ENCODE data around the gene CPEB2. TPM values are rescaled to one million over a fixed set of nuclear protein-coding genes. Genes with fewer than 3 reads are reported as not detected.

Gene CPEB2
- total and polyA plus RNA-seq, 7 donors, result 6.4 to 39.2 (median 27.5) TPM

GRCh38 chr4:15013585-15013984 is 11.3 kb downstream of the CPEB2 start:
- TF ChIP-seq POLR2A (IDR thresholded peaks at IDR 0.05), result no peak
- peak in 1 of 4 donors; percentile 4 for TF ChIP-seq EP300 (IDR thresholded peaks at IDR 0.05)
- no peak for TF ChIP-seq POLR2AphosphoS5 (IDR thresholded peaks at IDR 0.05)
- no peak for TF ChIP-seq CTCF (IDR thresholded peaks at IDR 0.05)
- Histone ChIP-seq H3K36me3 (peaks cover 0 to 42% (median 4%) of the 10 kb centered on the region in 4 donors), H3K27ac (peak overlapping the region in 2 of 4 donors; percentile 100), H3K4me1 (peaks cover 0 to 97% (median 77%) of the 10 kb centered on the region in 4 donors), H3K27me3 (no peaks in the 10 kb centered on the region), H3K4me3 (no peak overlapping the region), H3K9me3 (no peaks in the 10 kb centered on the region)
- intact Hi-C loops (cut with DNase I), result no loop called here
- no peak for DNase-seq

GRCh38 chr4:15015170-15015569 is 12.9 kb downstream of the CPEB2 start:
- peaks cover 0 to 95% (median 71%) of the 10 kb centered on the region in 4 donors for H3K4me1 ChIP-seq
- no peak for TF ChIP-seq EP300 (IDR thresholded peaks at IDR 0.05)
- no peak for TF ChIP-seq POLR2A (IDR thresholded peaks at IDR 0.05)
- no peak for TF ChIP-seq CTCF (IDR thresholded peaks at IDR 0.05)
- TF ChIP-seq POLR2AphosphoS5 (IDR thresholded peaks at IDR 0.05), result no peak

GRCh38 chr4:15018361-15018760 is 16.1 kb downstream of the CPEB2 start:
- intact Hi-C loops (cut with DNase I), result no loop called here
- Histone ChIP-seq H3K36me3 (peaks cover 0 to 30% (median 2%) of the 10 kb centered on the region in 4 donors), H3K9me3 (no peaks in the 10 kb centered on the region), H3K27ac (peak overlapping the region in 3 of 4 donors; percentile 14 to 100 (median 48)), H3K27me3 (no peaks in the 10 kb centered on the region), H3K4me3 (no peak overlapping the region), H3K4me1 (peaks cover 0 to 92% (median 73%) of the 10 kb centered on the region in 4 donors)
- TF ChIP-seq POLR2AphosphoS5 (IDR thresholded peaks at IDR 0.05) (no peak), CTCF (IDR thresholded peaks at IDR 0.05) (no peak), POLR2A (IDR thresholded peaks at IDR 0.05) (no peak), EP300 (IDR thresholded peaks at IDR 0.05) (no peak)
- no peak for DNase-seq

More at GRCh38 chr4:15015170-15015569, 12.9 kb downstream of the CPEB2 start:
- no peaks in the 10 kb centered on the region for H3K9me3 ChIP-seq
- no peaks in the 10 kb centered on the region for H3K27me3 ChIP-seq
- H3K4me3 ChIP-seq, result no peak overlapping the region
- peaks cover 0 to 39% (median 4%) of the 10 kb centered on the region in 4 donors for H3K36me3 ChIP-seq
- intact Hi-C loops (cut with DNase I), result no loop called here
- peak overlapping the region in 2 of 4 donors; percentile 42 to 100 for H3K27ac ChIP-seq
- DNase-seq, result no peak
- 93 to 98% methylated on average over 1 of the region's 1 CpG for WGBS, 2 donors

DNA sequence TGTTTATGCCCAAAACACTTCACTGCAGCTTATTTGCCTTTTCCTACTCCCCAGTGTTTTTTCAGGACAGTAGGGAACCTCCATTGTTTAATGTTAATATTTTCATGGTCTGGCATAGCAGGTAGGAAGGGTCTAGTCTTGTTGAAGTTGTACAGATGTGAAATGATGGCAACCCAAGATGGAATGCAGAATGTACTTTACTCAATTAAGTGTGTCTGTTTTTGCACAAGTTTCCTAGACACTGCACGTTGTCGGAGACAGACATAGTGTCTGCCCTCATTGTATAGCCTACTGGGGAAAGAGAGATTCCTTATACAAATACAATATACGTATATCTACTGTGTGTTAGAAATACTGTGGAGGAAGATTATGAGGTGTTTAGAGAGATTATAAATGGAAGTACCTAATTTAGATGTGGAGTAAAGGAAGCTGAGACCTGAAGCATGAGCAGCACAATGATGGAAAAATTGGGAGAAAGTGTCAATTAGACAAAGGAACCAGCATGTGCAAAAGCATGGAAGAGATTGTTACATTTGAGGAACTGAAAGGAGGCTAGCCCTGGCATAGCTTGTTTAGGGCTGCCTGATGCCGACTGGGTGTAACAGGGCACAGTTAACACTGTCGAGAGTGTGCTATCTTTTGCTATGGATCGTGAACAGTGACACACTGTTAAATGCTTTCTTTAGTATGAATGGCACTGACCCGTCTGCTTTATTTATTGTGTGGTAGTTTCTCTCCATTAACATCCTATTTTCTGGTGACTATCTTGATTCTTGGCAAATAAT is 18.4 kb downstream of the CPEB2 start:
- intact Hi-C loops (cut with DNase I), result no loop called here
- H3K36me3 ChIP-seq, result peaks cover 0 to 22% (median 2%) of the 10 kb centered on the region in 4 donors
- H3K4me3 ChIP-seq, result peak overlapping the region in 3 of 4 donors; percentile 3 to 24 (median 12)
- no peaks in the 10 kb centered on the region for H3K9me3 ChIP-seq
- peaks cover 0 to 69% (median 54%) of the 10 kb centered on the region in 4 donors for H3K4me1 ChIP-seq
- peak overlapping the region; percentile 28 to 100 (median 53) for H3K27ac ChIP-seq
- no peak for DNase-seq
- 82 to 85% methylated on average over 7 of the region's 7 CpGs for WGBS, 2 donors
- no peak for TF ChIP-seq CTCF (IDR thresholded peaks at IDR 0.05)
- no peak for TF ChIP-seq EP300 (IDR thresholded peaks at IDR 0.05)
- peak in 2 of 4 donors; percentile 16 to 58 for TF ChIP-seq POLR2AphosphoS5 (IDR thresholded peaks at IDR 0.05)
- TF ChIP-seq POLR2A (IDR thresholded peaks at IDR 0.05), result no peak
- H3K27me3 ChIP-seq, result no peaks in the 10 kb centered on the region
